Small intestine (tissue), 7 donors: ENCODE results near the gene MXI1. TPM values are rescaled to one million over a fixed set of nuclear protein-coding genes. Genes with fewer than 3 reads are reported as not detected.
A peak's percentile ranks its signal among the peaks of the same experiment; 100 is the strongest.

Experiments
- DNase-seq, 2 donors: peaks; one replicate each; pipeline versions ENCODE4 v3.0.0 to v3.0.0-alpha.2; 2013
- FAIRE-seq: peaks from 2 replicates; lab custom pipeline; 2012; peaks lifted over from hg19 to GRCh38; lab: Jason Lieb, UNC
- H3K27ac ChIP-seq, 3 donors: one replicate each; pipeline ENCODE4 v1.5.1; 2013; ENCODE audit warnings: low read length in 2 of 3, mild to moderate bottlenecking in 2 of 3, control low read depth in 1 of 3, inconsistent platforms in 1 of 3, low read depth in 1 of 3, moderate library complexity in 1 of 3
- H3K27me3 ChIP-seq, 3 donors: one replicate each; pipeline ENCODE4 v1.6.1; 2013; ENCODE audit warnings: low read length in 3 of 3, inconsistent platforms in 1 of 3; ENCODE audit not compliant: control insufficient read depth in 3 of 3, insufficient read depth in 3 of 3
- H3K36me3 ChIP-seq, 3 donors: one replicate each; pipeline ENCODE4 v1.6.1; 2013; ENCODE audit warnings: low read length in 3 of 3, inconsistent platforms in 1 of 3, low read depth in 1 of 3, mild to moderate bottlenecking in 1 of 3, moderate library complexity in 1 of 3; ENCODE audit not compliant: control insufficient read depth in 3 of 3, insufficient read depth in 2 of 3
- H3K4me1 ChIP-seq, 3 donors: one replicate each; pipeline ENCODE4 v1.6.1; 2013; ENCODE audit warnings: low read length in 2 of 3, inconsistent platforms in 1 of 3, low read depth in 1 of 3, mild to moderate bottlenecking in 1 of 3, moderate library complexity in 1 of 3; ENCODE audit not compliant: control insufficient read depth in 3 of 3, insufficient read depth in 2 of 3
- H3K4me3 ChIP-seq, 3 donors: one replicate each; pipeline ENCODE4 v1.5.1; 2013; ENCODE audit warnings: low read length in 3 of 3, control low read depth in 1 of 3, inconsistent platforms in 1 of 3, low read depth in 1 of 3, mild to moderate bottlenecking in 1 of 3, moderate library complexity in 1 of 3
- H3K9me3 ChIP-seq, 2 donors: one replicate each; pipeline ENCODE4 v1.6.1; 2013; ENCODE audit warnings: low read depth in 1 of 2, low read length in 1 of 2; ENCODE audit not compliant: control insufficient read depth in 2 of 2, insufficient read depth in 1 of 2
- WGBS, 3 donors: extraction: QIAGEN DNeasy Blood & Tissue Kit; methylation state at CpG; one replicate each; pipeline ENCODE4 v1.1.7; 2013; 5-methylcytosine and 5-hydroxymethylcytosine counted together
- polyA plus RNA-seq, 4 donors: library from polyadenylated mRNA; stranded (reverse) in 3 of 4; unstranded in 1 of 4; fragments of 200-250 nt in 3 of 4; fragments of 120-200 nt in 1 of 4; gene quantifications; one replicate each; pipeline versions ENCODE4 v1.2.1 to v1.2.3, GENCODE V29; 2013
- donor health status: healthy with polysubstance abuse.
- donor health status: control.
- donor health status: control.
- donor health status: Bipolar disorder and iron deficiency.
- donor health status: healthy.

Gene MXI1
- polyA plus RNA-seq, 4 donors = 12.0 to 21.8 (median 18.0) TPM

- DNase-seq (no peak), FAIRE-seq (no peak)
- peaks cover 0 to 15% (median 0%) of the 10 kb centered on the region in 3 donors for H3K27me3 ChIP-seq
- no peaks in the 10 kb centered on the region for H3K36me3 ChIP-seq
- H3K27ac ChIP-seq = no peak overlapping the region
- H3K4me3 ChIP-seq = no peak overlapping the region
- 59 to 65% (median 63%) methylated on average over 6 of the region's 6 CpGs for WGBS, 3 donors
- H3K4me1 ChIP-seq = peaks cover 4 to 34% (median 17%) of the 10 kb centered on the region in 3 donors
- H3K9me3 ChIP-seq = no peaks in the 10 kb centered on the region
Measured at GRCh38 chr10:110165239-110165638, 42.2 kb upstream of the MXI1 start.

- 88 to 91% (median 89%) methylated on average over 7 of the region's 7 CpGs for WGBS, 3 donors
- Histone ChIP-seq H3K27me3 (peaks cover 0 to 16% (median 0%) of the 10 kb centered on the region in 3 donors), H3K36me3 (no peaks in the 10 kb centered on the region), H3K9me3 (no peaks in the 10 kb centered on the region), H3K4me1 (peaks cover 7 to 39% (median 17%) of the 10 kb centered on the region in 3 donors), H3K4me3 (no peak overlapping the region), H3K27ac (no peak overlapping the region)
- FAIRE-seq = no peak
- no peak for DNase-seq
Measured at GRCh38 chr10:110167149-110167548, 40.3 kb upstream of the MXI1 start.

GRCh38 chr10:110168601-110169481 is 38.6 kb upstream of the MXI1 start:
- peaks cover 5 to 32% (median 17%) of the 10 kb centered on the region in 3 donors for H3K4me1 ChIP-seq
- H3K27me3 ChIP-seq = peaks cover 0 to 16% (median 0%) of the 10 kb centered on the region in 3 donors
- H3K9me3 ChIP-seq = no peaks in the 10 kb centered on the region
- no peaks in the 10 kb centered on the region for H3K36me3 ChIP-seq
- FAIRE-seq (no peak), DNase-seq (peak; percentile 82 to 86)
- no peak overlapping the region for H3K27ac ChIP-seq
- H3K4me3 ChIP-seq = no peak overlapping the region
- 4 to 11% (median 8%) methylated on average over 10 of the region's 10 CpGs for WGBS, 3 donors

- no peaks in the 10 kb centered on the region for H3K36me3 ChIP-seq
- FAIRE-seq (no peak), DNase-seq (no peak)
- peaks cover 5 to 29% (median 17%) of the 10 kb centered on the region in 3 donors for H3K4me1 ChIP-seq
- 11 to 21% (median 17%) methylated on average over 1 of the region's 1 CpG for WGBS, 3 donors
- H3K27me3 ChIP-seq = peaks cover 0 to 16% (median 0%) of the 10 kb centered on the region in 3 donors
- H3K9me3 ChIP-seq = no peaks in the 10 kb centered on the region
- no peak overlapping the region for H3K4me3 ChIP-seq
- no peak overlapping the region for H3K27ac ChIP-seq
Measured at GRCh38 chr10:110169586-110169985, 37.8 kb upstream of the MXI1 start.

GRCh38 chr10:110170142-110170971 is 37.0 kb upstream of the MXI1 start:
- no peaks in the 10 kb centered on the region for H3K36me3 ChIP-seq
- peaks cover 5 to 34% (median 17%) of the 10 kb centered on the region in 3 donors for H3K4me1 ChIP-seq
- H3K9me3 ChIP-seq = no peaks in the 10 kb centered on the region
- no peak overlapping the region for H3K27ac ChIP-seq
- FAIRE-seq (no peak), DNase-seq (no peak)
- H3K4me3 ChIP-seq = no peak overlapping the region
- H3K27me3 ChIP-seq = peaks cover 0 to 16% (median 0%) of the 10 kb centered on the region in 3 donors
- 9 to 16% (median 10%) methylated on average over 13 of the region's 13 CpGs for WGBS, 3 donors

- no peak for FAIRE-seq
- Histone ChIP-seq H3K27me3 (peaks cover 0 to 16% (median 0%) of the 10 kb centered on the region in 3 donors), H3K9me3 (no peaks in the 10 kb centered on the region), H3K27ac (no peak overlapping the region), H3K4me3 (no peak overlapping the region), H3K36me3 (no peaks in the 10 kb centered on the region), H3K4me1 (peaks cover 5 to 39% (median 14%) of the 10 kb centered on the region in 3 donors)
- DNase-seq = peak in 1 of 2 donors; percentile 46
- WGBS, 3 donors = 58 to 65% (median 64%) methylated on average over 6 of the region's 6 CpGs
Measured at GRCh38 chr10:110171032-110171431, 36.4 kb upstream of the MXI1 start.

GRCh38 chr10:110172155-110172554 is 35.2 kb upstream of the MXI1 start:
- Histone ChIP-seq H3K27me3 (peaks cover 0 to 16% (median 0%) of the 10 kb centered on the region in 3 donors), H3K36me3 (no peaks in the 10 kb centered on the region), H3K4me1 (peaks cover 5 to 37% (median 12%) of the 10 kb centered on the region in 3 donors), H3K4me3 (no peak overlapping the region), H3K9me3 (no peaks in the 10 kb centered on the region), H3K27ac (no peak overlapping the region)
- WGBS, 3 donors = 73 to 84% (median 82%) methylated on average over 5 of the region's 5 CpGs
- FAIRE-seq (no peak), DNase-seq (no peak)

- DNase-seq (no peak), FAIRE-seq (no peak)
- H3K9me3 ChIP-seq = no peaks in the 10 kb centered on the region
- no peak overlapping the region for H3K27ac ChIP-seq
- H3K4me3 ChIP-seq = no peak overlapping the region
- H3K36me3 ChIP-seq = no peaks in the 10 kb centered on the region
- peaks cover 5 to 24% (median 5%) of the 10 kb centered on the region in 3 donors for H3K4me1 ChIP-seq
- H3K27me3 ChIP-seq = peaks cover 0 to 7% (median 0%) of the 10 kb centered on the region in 3 donors
Measured at GRCh38 chr10:110174201-110174600, 33.2 kb upstream of the MXI1 start.
